ENCODE measurements around the gene RERE.
"Not testable (repeated sequence)": the region's sequence is repeated elsewhere in the genome, so short reads cannot be mapped to it uniquely, and the experiment has no call there.

Gene RERE

DNA sequence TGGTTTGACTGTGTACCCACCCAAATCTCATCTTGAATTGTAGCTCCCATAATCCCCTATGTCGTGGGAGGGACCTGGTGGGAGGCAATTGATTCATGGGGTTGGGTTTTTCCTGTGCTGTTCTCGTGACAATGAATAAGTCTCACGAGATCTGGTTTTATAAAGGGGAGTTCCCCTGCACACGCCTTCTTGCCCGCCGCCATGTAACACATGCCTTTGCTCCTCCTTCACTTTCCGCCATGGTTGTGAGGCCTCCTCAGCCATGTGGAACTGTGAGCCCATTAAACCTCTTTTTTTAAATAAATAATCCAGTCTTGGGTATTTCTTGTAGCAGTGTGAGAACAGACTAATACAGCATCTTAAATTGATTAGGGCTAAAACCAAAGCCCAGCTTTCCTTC is 22.6 kb upstream of the RERE start:
- no peak for DNase-seq

DNA sequence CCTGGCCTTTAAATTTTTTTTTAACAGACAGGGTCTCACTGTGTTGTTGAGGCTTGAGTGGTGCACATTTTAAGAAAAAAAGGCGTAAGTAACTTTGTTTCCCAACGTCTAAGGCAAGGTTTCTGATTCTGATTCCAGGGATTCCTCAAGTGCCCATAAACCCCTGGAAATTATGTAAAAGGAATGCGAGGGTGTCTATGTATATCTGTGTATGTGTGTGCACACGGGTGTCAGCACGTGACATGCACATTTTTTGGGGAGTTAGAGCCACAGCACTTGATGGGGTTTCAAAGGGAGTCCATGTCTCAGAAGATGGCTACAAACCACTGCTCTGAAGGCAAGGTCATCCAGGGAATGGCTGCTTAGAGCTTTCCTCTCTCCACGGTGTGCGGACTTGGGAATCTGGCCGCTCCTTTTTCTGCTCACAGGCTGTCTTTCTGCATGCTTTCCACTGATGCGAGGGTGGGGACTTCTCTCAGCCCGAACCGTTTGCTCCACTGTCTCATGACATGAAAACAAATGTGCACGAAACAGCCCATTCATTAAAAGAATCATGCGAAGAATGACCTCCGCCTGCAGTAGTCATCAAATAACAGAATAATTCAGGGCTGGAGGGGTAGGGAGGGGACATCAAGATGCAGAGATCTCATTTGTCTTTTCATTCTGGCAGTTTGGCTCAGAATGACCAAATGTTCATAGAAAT is 18.7 kb upstream of the RERE start:
- DNase-seq, result no peak

DNA sequence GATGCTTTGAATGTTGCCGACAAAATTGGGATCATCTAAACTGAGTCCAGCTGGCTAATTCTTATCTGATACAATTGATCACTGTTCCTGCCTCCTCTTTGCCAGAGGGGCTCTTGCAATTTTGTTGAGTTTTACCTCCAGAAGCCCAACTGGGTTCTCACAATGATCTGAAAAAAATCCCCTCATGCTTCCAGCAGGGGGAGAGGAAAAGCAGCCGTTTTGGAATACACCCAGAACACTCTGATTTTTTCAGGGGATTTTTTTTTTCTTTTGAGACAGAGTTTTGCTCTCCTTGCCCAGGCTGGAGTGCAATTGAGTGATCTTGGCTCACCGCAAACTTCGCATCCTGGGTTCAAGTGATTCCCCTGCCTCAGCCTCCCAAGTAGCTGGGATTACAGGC is 13.9 kb upstream of the RERE start:
- no peak for DNase-seq

DNA sequence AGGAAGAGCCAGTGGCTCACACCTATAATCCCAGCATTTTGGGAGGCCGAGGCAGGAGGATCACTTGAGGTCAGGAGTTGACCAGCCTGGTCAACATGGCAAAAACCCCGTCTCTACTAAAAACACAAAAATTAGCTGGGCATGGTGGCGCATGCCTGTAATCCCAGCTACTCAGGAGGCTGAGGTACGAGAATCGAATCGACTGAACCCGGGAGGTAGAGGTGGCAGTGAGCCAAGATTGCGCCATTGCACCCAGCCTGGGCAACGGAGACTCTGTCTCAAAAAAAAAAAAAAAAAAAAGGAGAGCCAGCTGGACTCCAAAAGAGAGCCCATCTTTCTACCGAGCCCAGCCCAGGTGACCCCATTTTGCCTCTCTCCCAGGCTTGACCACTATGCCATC is 13.3 kb upstream of the RERE start:
- not testable (repeated sequence) for DNase-seq

DNA sequence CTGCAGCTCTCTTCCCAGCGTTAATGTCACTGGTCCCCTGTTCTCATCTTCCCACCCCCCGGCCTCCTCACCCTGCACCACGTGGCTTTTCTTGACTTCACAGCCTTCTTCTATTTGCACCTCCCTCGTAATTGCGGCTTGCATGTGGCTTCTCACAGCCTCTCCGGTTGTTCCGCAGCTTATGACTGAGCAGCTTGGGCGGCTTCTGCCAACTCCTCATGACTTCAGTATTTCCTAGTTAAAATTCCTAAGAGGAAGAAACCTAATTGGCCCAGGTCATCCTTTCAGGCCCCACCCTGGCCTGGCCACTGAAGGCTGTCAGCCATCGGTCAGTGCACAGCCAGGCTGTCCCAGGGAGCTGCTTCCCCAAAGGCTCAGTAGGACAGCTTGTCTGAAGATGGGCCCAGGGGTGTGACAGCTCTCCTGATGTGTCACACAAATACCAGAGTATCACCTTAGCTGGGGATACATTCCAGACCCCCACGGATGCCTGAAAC is 8.6 kb upstream of the RERE start:
- DNase-seq, result peak; percentile 88

DNA sequence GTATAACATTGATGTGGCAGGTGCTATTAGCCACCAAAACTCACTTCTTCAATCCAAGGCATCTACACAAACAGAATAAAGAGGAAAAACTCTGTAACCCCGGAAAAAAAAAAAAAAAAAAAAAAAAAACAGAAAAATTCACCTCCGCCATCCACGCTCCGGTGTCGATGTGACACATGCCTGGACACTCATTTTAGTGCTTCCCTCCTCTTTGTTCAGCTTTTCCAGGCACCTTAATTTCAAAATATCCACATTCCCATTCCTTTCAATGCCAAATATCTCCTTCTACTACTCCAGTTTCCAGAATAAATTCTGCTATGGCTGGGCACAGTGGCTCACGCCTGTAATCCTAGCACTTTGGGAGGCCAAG is 5.8 kb upstream of the RERE start:
- no peak for DNase-seq

DNA sequence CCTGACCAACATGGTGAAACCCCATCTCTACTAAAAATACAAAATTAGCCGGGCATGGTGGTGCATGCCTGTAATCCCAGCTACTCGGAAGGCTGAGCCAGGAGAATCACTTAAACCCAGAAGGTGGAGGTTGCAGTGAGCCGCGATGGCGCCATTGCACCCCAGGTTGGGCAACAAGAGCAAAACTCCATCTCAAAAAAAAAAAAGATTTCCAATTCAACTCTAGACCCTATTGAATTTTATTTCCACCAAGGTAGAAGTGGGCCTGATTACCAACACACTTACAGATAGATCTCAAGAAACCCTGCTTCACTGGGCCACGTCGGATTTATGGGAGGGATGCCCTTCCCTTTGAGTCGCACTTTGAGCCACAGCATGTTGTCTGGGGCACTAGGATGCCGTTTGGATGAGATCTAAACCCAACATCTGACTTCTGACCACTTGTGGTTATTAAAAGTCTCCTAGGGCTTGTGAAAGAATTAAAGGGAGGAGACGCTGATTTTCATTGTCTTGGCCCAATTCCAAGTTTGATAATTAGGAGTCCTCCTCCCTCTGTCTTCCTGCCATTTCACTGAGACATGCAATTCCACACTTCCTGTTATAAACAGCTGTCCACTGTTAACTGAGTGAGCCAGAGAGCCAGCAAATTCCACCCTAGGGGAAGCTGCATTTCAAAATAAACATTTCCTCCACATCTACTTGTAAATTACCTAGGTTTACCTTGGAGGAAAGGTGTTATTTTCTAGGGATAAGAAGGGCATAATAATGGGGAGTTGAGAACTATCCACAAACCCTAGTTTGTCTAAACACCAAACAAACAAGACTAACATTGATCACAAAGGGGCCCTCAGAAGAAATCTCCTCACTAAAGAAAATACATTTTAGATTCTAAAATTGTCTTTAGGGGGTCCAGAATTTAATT is 5.2 kb upstream of the RERE start:
- peak; percentile 97 for DNase-seq

DNA sequence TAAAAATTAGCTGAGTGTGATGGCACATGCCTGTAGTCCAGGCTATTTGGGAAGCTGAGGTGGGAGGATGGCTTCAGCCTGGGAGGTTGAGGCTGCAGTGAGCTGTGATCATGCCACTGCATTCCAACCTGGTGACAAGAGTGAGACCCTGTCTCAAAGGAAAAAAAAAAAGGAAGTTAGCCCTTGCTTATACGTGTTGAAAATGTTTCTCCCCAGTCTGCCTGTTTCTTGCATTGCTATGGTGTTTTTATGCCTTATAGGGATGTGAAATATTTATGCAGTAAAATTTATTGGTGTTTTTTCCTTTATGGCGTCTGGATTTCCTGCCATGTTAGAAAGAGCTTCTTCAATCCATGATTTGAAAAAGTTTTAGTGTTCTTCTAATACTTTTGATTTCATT is 3.6 kb upstream of the RERE start:
- peak; percentile 16 for DNase-seq

DNA sequence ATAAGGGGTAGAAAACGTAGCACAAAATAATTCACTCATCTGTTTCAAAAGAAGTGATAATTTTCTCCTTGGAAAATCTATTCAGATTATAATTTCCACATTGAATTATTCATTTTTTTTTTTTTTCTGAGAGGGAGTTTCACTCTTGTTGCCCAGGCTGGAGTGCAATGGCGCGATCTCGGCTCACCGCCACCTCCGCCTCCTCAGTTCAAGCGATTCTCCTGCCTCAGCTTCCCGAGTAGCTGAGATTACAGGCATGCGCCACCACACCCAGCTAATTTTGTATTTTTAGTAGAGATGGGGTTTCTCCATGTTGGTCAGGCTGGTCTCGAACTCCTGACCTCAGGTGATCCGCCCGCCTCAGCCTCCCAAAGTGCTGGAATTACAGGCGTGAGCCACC is 1.3 kb upstream of the RERE start:
- DNase-seq, result not testable (repeated sequence)

DNA sequence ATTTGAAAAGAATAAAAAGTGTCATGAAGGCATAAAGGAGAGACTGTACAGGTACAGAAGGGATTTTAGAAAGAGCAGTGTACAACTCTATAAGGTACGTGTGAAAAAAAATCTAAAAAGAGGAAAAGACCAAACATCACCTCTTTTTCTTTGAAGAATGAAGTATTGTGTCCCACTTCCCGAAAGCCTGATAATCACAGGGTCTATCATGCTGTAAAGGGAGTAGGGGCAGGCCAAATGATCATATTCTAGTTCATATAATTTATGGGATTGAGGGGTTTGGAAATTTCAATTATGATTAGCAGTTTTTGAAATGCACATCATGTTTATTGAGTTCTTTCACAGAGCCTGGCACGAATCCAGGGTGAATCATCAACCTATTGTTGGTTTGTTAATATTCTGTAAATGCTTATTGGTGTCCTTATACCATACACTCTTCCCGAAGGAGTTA is 910 bp upstream of the RERE start:
- peak; percentile 75 for DNase-seq

DNA sequence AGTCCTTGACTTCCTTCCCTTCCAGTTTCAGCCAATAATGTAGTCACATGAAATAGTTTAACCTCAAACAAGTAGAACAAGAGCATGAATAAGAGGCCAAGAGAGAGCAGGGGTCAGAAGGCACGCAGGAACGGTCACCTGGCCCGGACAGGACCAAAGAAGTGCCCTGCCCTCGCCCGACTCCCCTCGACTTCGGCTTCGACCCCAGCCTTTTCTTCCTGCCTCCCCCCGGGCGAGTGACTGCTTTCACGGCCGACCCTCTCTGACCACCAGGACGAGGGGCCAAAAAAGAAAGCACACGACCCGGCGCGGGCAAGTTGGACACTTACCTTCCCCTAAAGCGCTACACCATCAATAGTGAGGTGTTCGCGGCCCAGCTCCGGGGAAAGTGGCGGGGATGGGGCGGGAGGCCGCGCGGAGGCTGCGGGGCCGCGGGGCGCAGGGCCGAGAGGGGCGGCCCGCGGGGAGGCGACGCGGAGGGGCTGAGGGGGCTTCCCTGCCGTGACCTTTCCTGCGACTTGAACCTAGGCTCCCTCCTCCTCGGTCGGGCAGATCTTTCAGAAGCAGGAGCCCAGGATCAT is 519 bp downstream of the RERE start:
- peak; percentile 13 for DNase-seq

DNA sequence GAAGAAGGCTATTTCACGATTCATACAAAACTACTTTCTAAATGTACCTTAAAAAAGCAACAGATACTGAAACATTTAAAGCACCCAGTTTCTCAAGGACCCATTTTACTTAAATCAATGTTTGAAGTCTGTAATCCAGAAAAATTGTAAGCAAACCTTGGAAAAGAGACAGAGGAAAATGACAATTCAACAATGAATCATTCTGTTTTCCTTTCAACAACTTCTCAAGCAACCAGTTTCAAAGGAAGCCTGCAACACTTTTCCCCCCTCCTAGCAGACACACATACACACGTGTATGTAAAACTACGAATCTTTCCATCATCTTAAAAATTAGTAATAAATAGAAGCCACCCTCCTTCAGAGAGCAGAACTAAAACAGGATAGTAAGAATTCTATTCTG is 1.2 kb downstream of the RERE start:
- peak; percentile 24 for DNase-seq

DNA sequence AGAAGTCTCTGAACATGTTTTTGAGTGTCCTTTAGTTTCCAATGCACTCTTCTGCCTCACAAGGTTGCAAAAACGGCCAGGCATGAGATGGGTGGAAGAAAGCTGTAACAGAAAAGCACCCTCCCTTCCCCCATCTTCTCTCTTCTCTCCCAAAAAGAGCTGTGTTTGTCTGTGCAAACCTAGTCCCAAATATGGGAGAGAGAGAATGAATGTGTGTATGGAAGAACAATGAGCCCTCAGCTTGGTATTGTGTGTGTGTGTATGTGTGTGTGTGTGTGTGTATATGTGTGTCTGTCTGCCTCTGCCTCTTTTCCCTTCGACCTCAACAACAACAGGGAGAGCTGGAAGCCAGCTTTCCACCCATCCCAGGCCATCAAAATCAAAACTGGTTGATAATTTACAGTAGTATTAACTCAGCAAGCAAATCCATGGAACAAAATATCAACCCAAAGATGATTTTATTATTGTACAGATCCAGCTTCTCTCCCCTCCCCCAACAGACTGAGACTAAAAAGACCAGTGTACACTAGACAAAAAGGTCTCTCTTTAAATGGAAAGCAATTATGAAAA is 1.8 kb downstream of the RERE start:
- DNase-seq, result no peak

DNA sequence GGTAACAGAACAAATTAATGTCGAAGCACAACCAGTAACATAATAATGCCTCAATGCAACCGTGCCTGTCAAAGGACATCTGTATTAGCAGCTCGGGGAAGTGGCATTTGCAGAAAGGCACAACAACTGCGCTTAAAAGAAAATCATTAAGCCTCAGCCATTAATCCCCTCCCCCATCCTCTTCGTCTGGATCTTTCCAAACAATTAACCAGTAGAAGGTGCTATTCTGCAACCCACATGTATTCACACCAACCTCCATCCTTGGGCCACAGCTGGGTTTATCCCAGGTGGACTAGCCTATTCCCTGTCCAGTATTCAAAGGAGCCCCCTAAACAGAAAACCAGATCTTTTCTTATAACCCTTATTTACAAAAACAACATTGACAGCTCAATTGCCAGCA is 2.6 kb downstream of the RERE start:
- DNase-seq, result no peak

DNA sequence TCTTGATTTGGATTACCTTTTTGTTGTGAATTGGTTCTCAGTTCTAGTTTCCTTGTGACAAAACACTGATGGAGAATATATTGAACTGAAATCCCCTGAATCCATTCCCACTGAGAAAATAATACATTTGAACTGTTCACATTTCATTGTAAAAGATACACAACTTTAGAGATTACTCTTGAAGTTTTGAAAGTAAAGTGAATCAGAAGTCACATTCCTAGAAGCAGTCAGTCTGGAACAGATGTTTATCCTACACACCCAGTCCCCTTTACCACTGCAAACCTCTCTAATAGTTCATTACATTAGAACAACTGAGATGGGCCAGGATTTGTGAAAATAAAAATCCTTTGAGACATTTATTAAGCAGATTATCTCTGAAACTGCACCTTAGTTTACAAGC is 3.4 kb downstream of the RERE start:
- no peak for DNase-seq

DNA sequence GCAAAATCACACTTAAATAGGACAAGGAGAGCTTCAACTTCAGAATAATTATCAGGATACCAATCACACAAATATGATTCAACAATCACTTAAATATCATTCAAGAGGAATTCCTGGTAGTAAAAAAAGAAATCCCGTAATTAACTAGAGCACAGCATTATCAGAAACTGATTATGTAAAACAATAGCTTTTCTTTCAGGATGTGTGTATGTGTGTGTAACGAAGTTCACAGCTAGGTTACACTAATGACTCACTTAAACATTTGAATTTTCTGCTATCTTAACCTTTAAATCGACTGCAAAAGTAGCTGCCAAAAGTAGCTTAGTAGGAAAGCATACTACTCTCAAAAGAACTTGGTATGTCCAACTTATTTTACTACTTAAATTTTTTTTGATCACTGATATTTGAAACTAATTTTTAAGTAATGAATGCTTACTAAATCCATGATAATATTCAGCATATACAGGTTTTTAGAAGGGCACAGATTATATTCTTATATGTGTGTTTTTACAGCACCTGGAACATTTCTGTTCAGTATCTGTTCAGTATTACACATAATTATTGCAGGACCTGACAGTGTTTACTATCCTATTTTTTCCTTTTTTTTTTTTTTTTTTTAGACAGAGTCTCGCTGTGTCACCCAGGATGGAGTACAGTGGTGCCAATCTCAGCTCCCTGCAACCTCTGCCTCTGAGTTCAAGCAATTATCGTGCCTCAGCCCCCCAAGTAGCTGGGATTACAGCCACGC is 4.2 kb downstream of the RERE start:
- DNase-seq, result no peak

DNA sequence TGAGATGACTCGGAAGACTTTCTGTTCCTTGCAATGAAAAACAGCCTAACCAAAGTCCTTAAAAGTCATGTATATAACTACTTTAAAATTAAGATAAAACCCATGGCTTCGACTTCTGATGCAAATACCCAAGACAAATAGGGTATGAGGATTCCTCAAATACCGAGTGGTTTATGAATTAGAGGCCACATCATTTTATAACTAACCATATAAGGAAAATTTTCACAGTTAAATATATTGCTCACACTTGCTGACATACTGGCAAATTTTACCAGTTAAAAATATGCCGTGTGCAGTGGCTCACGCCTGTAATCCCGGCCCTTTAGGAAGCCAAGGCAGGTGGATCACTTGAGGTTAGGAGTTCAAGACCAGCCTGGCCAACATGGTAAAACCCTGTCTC is 5.4 kb downstream of the RERE start:
- DNase-seq, result no peak

DNA sequence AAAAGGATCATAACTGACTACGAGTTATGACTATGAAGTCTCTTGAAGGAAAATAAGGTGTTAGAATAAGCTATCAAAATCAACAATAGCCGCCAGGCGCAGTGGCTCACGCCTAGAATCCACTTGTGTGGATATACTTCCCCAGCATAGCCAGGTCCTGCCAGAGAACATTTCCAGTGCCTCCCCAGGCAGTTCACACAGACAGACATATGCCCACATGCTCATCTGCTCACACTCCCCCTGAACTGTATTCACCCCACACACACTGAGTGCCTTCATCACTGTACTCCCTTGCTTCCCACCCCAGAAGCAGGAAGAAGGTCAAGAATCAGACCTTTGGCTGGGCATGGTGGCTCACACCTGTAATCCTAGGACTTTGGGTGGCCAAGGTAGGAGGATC is 6.5 kb downstream of the RERE start:
- DNase-seq, result no peak

DNA sequence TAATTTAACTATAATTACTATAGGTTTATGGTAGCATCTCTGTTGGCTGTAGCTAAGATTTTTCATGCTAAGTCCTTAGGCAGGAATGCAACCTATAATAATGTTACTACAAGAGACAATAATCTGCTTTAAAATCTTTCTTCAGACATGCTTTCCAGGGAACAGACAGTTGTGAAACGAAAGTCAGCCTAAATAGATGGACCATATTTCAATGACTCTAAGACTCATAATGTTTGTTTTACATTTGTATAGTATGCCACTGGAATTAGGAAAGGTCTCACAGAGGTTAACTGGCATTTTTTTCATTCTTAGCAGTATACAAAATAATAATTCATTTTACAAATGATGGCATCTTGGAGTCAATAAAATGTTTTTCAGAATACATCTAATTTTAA is 8.1 kb downstream of the RERE start:
- no peak for DNase-seq

DNA sequence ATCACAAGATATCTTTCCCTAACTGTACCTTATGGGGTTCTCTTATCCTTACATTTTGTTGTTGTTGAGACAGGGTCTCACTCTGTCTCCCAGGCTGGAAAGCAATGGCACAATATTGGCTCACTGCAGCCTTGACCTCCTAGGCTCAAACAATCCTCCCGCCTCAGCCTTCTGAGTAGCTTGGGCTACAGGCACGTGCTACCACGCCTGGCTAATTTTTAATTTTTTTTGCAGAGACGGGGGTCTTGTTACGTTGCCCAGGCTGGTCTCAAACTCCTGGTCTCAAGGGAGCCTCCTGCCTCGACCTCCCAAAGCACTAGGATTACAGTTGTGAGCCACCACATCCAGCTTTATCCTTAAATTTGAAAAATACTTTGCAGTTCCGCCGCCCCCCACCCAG is 10.4 kb downstream of the RERE start:
- no peak for DNase-seq

DNA sequence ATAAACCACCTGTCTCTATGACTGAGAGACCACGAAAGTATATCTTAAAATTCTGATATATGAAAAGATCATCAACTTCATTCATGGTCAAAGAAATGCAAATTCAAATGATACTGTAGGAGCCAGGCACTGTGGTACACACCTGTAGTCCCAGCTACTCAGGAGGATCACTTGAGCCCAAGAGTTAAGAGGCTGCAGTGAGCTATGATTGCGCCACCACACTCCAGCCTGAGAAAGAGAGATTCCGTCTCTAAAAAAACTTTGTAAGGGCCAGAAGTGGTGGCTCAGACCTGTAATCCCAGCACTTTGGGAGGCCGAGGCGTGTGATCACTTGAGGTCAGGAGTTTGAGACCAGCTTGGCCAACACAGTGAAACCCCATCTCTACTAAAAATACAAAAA is 17.0 kb downstream of the RERE start:
- no peak for DNase-seq

DNA sequence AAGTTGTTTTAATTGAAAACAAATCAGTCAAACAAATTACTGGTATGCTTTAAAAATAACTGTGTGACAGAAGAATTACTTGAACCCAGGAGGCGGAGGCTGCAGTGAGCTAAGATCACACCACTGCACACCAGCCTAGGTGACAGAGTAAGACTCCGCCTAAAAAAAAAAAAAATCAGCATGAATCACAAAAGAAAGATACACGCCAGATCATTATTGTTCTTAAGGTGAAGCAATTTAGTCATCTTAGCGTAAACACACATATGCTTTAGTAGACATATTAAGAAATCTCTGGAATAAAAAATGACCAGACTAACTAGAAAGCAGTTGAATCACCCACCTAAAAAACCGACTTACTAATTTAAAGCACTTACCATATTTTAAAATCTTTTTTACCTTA is 20.2 kb downstream of the RERE start:
- DNase-seq, result no peak

DNA sequence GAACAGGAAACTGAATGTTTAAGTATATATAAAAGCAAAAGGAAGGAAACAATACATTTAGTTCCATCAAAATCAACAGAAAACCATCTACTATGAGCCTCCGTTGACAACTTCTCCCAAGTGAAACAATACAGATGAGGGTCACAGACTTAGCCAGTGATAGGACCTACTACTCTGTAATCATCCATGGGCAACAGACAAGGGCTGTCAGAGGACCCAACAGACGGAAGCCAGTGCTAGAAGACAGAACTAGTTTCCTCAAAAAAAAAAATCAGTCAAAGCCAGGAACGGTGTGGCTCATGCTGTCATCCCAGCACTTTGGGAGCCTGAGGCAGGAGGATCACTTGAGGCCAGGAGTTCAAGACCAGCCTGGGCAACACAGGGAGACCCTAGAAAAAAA is 20.6 kb downstream of the RERE start:
- no peak for DNase-seq
